OCI-LY1 (cell line): Measurements from ENCODE around the gene RTKN.

Experiments used
- H2AFZ ChIP-seq: fragments of 200-600 bp; sonication (generic), shearing (Covaris generic); 2 replicates; pipeline ENCODE4 v1.6.0; 2014; ENCODE audit warnings: antibody characterized with exemption, mild to moderate bottlenecking, low read length
- H3F3A ChIP-seq: fragments of 200-600 bp; sonication (generic), shearing (Covaris generic); 2 replicates; pipeline ENCODE4 v1.6.0; 2014; ENCODE audit warnings: mild to moderate bottlenecking, antibody characterized with exemption, low read length, moderate library complexity; ENCODE audit not compliant: insufficient read depth
- H3K27ac ChIP-seq: fragments of 200-600 bp; sonication (generic); 2 replicates; pipeline ENCODE4 v1.5.1; 2014; ENCODE audit warnings: low read length, mixed run types, mild to moderate bottlenecking, low read depth; ENCODE audit not compliant: poor library complexity, severe bottlenecking
- H3K27me3 ChIP-seq: fragments of 200-600 bp; sonication (generic); 2 replicates; pipeline ENCODE4 v1.6.0; 2014; ENCODE audit warnings: antibody characterized with exemption, mild to moderate bottlenecking, low read length, moderate library complexity; ENCODE audit not compliant: insufficient read depth
- H3K36me3 ChIP-seq: fragments of 200-600 bp; sonication (generic); 2 replicates; pipeline ENCODE4 v1.6.1; 2014; ENCODE audit warnings: mild to moderate bottlenecking, antibody characterized with exemption, low read length, moderate library complexity, mixed read lengths; ENCODE audit not compliant: insufficient read depth
- H3K4me1 ChIP-seq: fragments of 200-600 bp; sonication (generic); 2 replicates; pipeline ENCODE4 v1.5.1; 2014; ENCODE audit warnings: mild to moderate bottlenecking, low read length, moderate library complexity; ENCODE audit not compliant: insufficient read depth, severe bottlenecking
- H3K4me2 ChIP-seq: fragments of 200-600 bp; sonication (generic), shearing (Covaris generic); 2 replicates; pipeline ENCODE4 v1.6.1; 2014; ENCODE audit warnings: low read length
- H3K4me3 ChIP-seq: fragments of 200-600 bp; sonication (generic); 2 replicates; pipeline ENCODE4 v1.5.1; 2014; ENCODE audit warnings: low read length, low read depth, mild to moderate bottlenecking, mixed read lengths; ENCODE audit not compliant: poor library complexity, severe bottlenecking
- H3K79me2 ChIP-seq: fragments of 200-600 bp; shearing (Covaris generic); 2 replicates; pipeline ENCODE4 v1.6.1; 2016; ENCODE audit warnings: mixed run types, low read length, mixed read lengths; ENCODE audit not compliant: insufficient read depth
- H3K9ac ChIP-seq: fragments of 200-600 bp; sonication (generic), shearing (Covaris generic); 2 replicates; pipeline ENCODE4 v1.6.1; 2014; ENCODE audit warnings: mild to moderate bottlenecking, low read length, mixed read lengths
- H3K9me2 ChIP-seq: fragments of 200-600 bp; sonication (generic), shearing (Covaris generic); 2 replicates; pipeline ENCODE4 v1.6.1; 2014; ENCODE audit warnings: low read depth, mild to moderate bottlenecking, low read length, mixed read lengths
- H3K9me3 ChIP-seq: fragments of 200-600 bp; shearing (Covaris generic); 2 replicates; pipeline ENCODE4 v1.6.1; 2014; ENCODE audit warnings: low read length, mixed read lengths
- H4K20me1 ChIP-seq: fragments of 200-600 bp; sonication (generic), shearing (Covaris generic); 2 replicates; pipeline ENCODE4 v1.6.0; 2016; ENCODE audit warnings: mild to moderate bottlenecking, low read length; ENCODE audit not compliant: insufficient read depth
- EZH2 ChIP-seq: fragments of 200-600 bp; sonication (generic), shearing (Covaris generic); IDR thresholded peaks from 2 replicates; pipeline ENCODE4 v1.8.0; 2017; ENCODE audit warnings: borderline replicate concordance, mixed run types, mild to moderate bottlenecking, antibody characterized with exemption, low read length, moderate library complexity, mixed read lengths
- TF ChIP-seq, protein P1 (sequence below): fragments of 200-600 bp; sonication (generic), shearing (Covaris generic); IDR thresholded peaks from 2 replicates; pipeline ENCODE4 v1.5.1; 2017; ENCODE audit warnings: mild to moderate bottlenecking, antibody characterized with exemption, low read length, moderate library complexity, mixed read lengths

Gene RTKN

GRCh38 chr2:74474481-74474880 lies 32.7 kb upstream of the RTKN start:
- H3K27ac ChIP-seq, result no peak overlapping the region
- H3K4me1 ChIP-seq, result peaks cover 21% of the 10 kb centered on the region
- H4K20me1 ChIP-seq, result no peaks in the 10 kb centered on the region
- no peaks in the 10 kb centered on the region; the same call in 1 of the 2 replicates for H3F3A ChIP-seq
- H3K4me2 ChIP-seq, result no peak overlapping the region
- no peaks in the 10 kb centered on the region for H3K9me2 ChIP-seq
- no peak for TF ChIP-seq EZH2
- no peaks in the 10 kb centered on the region for H3K79me2 ChIP-seq
- H3K27me3 ChIP-seq, result no peaks in the 10 kb centered on the region
- H2AFZ ChIP-seq, result no peak overlapping the region
- H3K9ac ChIP-seq, result no peak overlapping the region
- peaks cover 22% of the 10 kb centered on the region for H3K36me3 ChIP-seq
- H3K4me3 ChIP-seq, result no peak overlapping the region
- H3K9me3 ChIP-seq, result no peaks in the 10 kb centered on the region

GRCh38 chr2:74472945-74473258 lies 31.2 kb upstream of the RTKN start:
- H4K20me1 ChIP-seq, result no peaks in the 10 kb centered on the region
- peak overlapping the region; percentile 84 for H3K4me3 ChIP-seq
- H3K27me3 ChIP-seq, result no peaks in the 10 kb centered on the region
- H3K36me3 ChIP-seq, result peaks cover 21% of the 10 kb centered on the region
- TF ChIP-seq, protein P1, sequence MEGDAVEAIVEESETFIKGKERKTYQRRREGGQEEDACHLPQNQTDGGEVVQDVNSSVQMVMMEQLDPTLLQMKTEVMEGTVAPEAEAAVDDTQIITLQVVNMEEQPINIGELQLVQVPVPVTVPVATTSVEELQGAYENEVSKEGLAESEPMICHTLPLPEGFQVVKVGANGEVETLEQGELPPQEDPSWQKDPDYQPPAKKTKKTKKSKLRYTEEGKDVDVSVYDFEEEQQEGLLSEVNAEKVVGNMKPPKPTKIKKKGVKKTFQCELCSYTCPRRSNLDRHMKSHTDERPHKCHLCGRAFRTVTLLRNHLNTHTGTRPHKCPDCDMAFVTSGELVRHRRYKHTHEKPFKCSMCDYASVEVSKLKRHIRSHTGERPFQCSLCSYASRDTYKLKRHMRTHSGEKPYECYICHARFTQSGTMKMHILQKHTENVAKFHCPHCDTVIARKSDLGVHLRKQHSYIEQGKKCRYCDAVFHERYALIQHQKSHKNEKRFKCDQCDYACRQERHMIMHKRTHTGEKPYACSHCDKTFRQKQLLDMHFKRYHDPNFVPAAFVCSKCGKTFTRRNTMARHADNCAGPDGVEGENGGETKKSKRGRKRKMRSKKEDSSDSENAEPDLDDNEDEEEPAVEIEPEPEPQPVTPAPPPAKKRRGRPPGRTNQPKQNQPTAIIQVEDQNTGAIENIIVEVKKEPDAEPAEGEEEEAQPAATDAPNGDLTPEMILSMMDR, result no peak
- TF ChIP-seq EZH2, result no peak
- H3K4me2 ChIP-seq, result peak overlapping the region; percentile 99
- H3K79me2 ChIP-seq, result no peaks in the 10 kb centered on the region
- peak overlapping the region; percentile 85 for H3K9ac ChIP-seq
- H3K9me3 ChIP-seq, result no peaks in the 10 kb centered on the region
- peak overlapping the region; percentile 89 for H3K27ac ChIP-seq
- H3K9me2 ChIP-seq, result no peaks in the 10 kb centered on the region
- no peaks in the 10 kb centered on the region for H3F3A ChIP-seq
- H3K4me1 ChIP-seq, result peaks cover 21% of the 10 kb centered on the region
- H2AFZ ChIP-seq, result no peak overlapping the region

DNA sequence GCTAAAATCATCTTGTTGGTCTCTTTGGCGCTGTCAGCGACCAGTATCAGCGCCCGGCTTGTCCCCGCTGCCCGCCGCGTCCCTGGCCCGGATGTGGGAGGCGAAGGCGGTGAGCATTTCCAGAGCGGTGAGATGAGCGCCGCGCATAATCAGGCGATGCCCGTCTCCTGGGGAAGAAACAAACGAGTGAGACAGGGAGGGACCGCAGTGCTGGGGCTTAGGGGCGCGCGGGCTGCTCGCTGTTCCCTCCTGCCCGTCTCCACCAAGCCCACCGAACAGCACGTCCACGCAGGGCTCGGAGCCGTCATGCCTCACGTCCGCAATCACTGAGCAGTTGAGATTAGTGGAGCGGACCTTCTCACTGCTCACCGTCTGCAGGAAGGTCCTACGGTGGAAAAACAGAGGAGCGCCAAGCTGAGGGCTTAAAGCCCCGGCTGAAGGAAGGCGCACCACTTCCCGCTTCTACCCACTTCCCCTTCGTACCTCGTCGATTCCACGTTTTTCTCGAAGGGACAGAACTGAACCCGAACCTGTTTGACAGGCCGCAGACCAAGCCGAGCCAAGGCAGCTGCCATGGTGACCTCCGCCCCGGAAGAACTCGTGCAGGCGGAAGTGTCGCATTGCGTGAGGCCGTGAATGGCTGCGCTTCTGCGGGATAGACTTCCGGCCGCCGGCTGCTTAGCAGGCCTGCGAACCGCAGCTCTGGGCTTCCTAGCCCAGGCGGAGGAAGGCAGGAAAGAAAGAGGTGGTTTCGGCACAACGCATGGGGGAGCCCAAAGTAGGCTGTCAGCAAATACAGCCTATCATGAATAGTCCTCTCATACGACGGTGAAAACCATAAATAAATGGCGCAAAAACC lies 30.6 kb upstream of the RTKN start, which contains the start of gene MRPL53:
TSS of gene MRPL53 (minus strand) at position 595 of the 859 bp plus-strand sequence. CDS start at position 575, 20 bp downstream.
- Histone ChIP-seq H3K4me3 (peak within 1 kb of the TSS; percentile 84), H2AFZ (no peak within 1 kb of the TSS), H3K9me3 (no peaks in the 10 kb centered on the region), H3K79me2 (no peaks in the 10 kb centered on the region), H3K9ac (peak within 1 kb of the TSS; percentile 85), H3K27me3 (no peaks in the 10 kb centered on the region), H3K27ac (peak within 1 kb of the TSS; percentile 89), H3F3A (no peaks in the 10 kb centered on the region), H3K9me2 (no peaks in the 10 kb centered on the region), H3K4me2 (peak within 1 kb of the TSS; percentile 99), H4K20me1 (no peaks in the 10 kb centered on the region), H3K36me3 (peaks cover 17% of the 10 kb centered on the region), H3K4me1 (peaks cover 21% of the 10 kb centered on the region)
- no peak for TF ChIP-seq EZH2
- TF ChIP-seq, protein P1, result no peak
